ENCODE measurements around the gene ITGB6. TPM values are rescaled to one million over a fixed set of nuclear protein-coding genes. Genes with fewer than 3 reads are reported as not detected.
A peak's percentile ranks its signal among the peaks of the same experiment; 100 is the strongest.

The ITGB6 gene
- total and polyA plus RNA-seq, 2 of the 4 experiments (the other 2 are of a cell fraction), result under 0.01 TPM; not detected in 1

- DNase-seq, result peak; percentile 80
- Histone ChIP-seq H3K9ac (ENCODE audit: low read depth, low read length) (no peak overlapping the region), H3K4me3 (ENCODE audit: insufficient read depth, low read depth, low read length) (no peak overlapping the region), H4K8ac (ENCODE audit: low read depth in 2 of 2, low read length in 2 of 2) (no peak overlapping the region), H3K23ac (ENCODE audit: low read depth, low read length) (peak overlapping the region; percentile 54; the same call in 1 of the 2 replicates), H3K9me1 (ENCODE audit: insufficient read depth, low read length) (no peaks in the 10 kb centered on the region), H4K20me1 (ENCODE audit: insufficient read depth, low read length) (no peaks in the 10 kb centered on the region), H3K14ac (replicated peaks; ENCODE audit: low read depth, low read length) (no peak overlapping the region), H3K27me3 (ENCODE audit: control insufficient read depth, insufficient read depth, low read length) (peaks cover 2% of the 10 kb centered on the region; the same call in 1 of the 2 replicates), H2AK9ac (replicated peaks; ENCODE audit: low read depth, low read length, poor library complexity) (no peak overlapping the region), H3K27ac (ENCODE audit: insufficient read depth, low read length) (no peak overlapping the region), H3K9me3 (ENCODE audit: control insufficient read depth, insufficient read depth, low read length) (no peaks in the 10 kb centered on the region), H3K4me2 (ENCODE audit: low read depth, low read length) (no peak overlapping the region), H3K4ac (ENCODE audit: low read depth, low read length) (no peak overlapping the region), H4K91ac (ENCODE audit: insufficient read depth, low read depth, low read length) (no peak overlapping the region), H3K79me1 (ENCODE audit: low read depth in 1 of 2, low read length in 2 of 2) (no peaks in the 10 kb centered on the region), H2BK5ac (ENCODE audit: low read depth, low read length, poor library complexity, severe bottlenecking) (no peak overlapping the region), H2BK120ac (ENCODE audit: low read depth, low read length) (no peak overlapping the region), H2BK20ac (ENCODE audit: low read depth, low read length) (0 out of 2 replicates have a peak overlapping the region, but pooled peaks have one; percentile 54), H2BK15ac (ENCODE audit: low read depth, low read length) (no peak overlapping the region), H3K56ac (ENCODE audit: extremely low read depth, insufficient read depth, low read length) (no peak overlapping the region), H2AK5ac (ENCODE audit: low read depth, low read length) (0 out of 2 replicates have a peak overlapping the region, but pooled peaks have one; percentile 10), H3K18ac (ENCODE audit: low read depth, low read length) (no peak overlapping the region), H3K4me1 (ENCODE audit: control insufficient read depth, insufficient read depth, low read length) (no peaks in the 10 kb centered on the region), H3K36me3 (ENCODE audit: control insufficient read depth, insufficient read depth, low read length) (no peaks in the 10 kb centered on the region), H4K5ac (ENCODE audit: low read depth, low read length) (no peak overlapping the region), H2AFZ (replicated peaks; ENCODE audit: low read length, poor library complexity) (no peak overlapping the region)
- CTCF ChIA-PET, result interaction anchor here (0.5 to 1.8 kb wide), 24 partner anchors 9 to 954 kb away, joined by 3 to 8 read pairs (median 4); no protein-coding TSS in a partner anchor
- POLR2A ChIA-PET (ENCODE audit: unreplicated experiment), result interaction anchor here (0.7 kb wide), 1 partner anchor 1174 kb away, joined by 6 read pairs; no protein-coding TSS in a partner anchor
- peak; percentile 97 for ATAC-seq (ENCODE audit: low read depth)
- intact Hi-C loops (cut with micrococcal nuclease) (loop anchor here (1.0 to 10.0 kb wide), 8 partner anchors 101 to 952 kb away; partner anchors contain the start of gene RBMS1), in situ Hi-C loops (cut with MboI; ENCODE audit: low sequenced_read_pairs) (loop anchor here (5.0 to 10.0 kb wide), 2 partner anchors 142 to 875 kb away; no protein-coding TSS in a partner anchor), dilution Hi-C loops (cut with HindIII; ENCODE audit: low sequenced_read_pairs, unreplicated experiment) (no loop called here)
- no TSS peak for BruUV-seq (replicated peaks)
- no CpG with 5 or more reads among the region's 8 CpGs for WGBS, 2 experiments (ENCODE audit: extremely low coverage in 2 of 2, insufficient read length in 1 of 2)
- TF ChIP-seq POLR2A (IDR thresholded peaks at IDR 0.05; ENCODE audit: low read depth, low read length) (0 out of 2 replicates have a peak, but pooled peaks have one; percentile 35), SMC3 (IDR thresholded peaks at IDR 0.05; ENCODE audit: low read depth, low read length) (peak; percentile 95), RFX5 (IDR thresholded peaks at IDR 0.05; ENCODE audit: low read depth, low read length) (no peak), NFE2L2 (IDR thresholded peaks at IDR 0.05; ENCODE audit: low read depth, low read length) (no peak), BHLHE40 (IDR thresholded peaks at IDR 0.05; ENCODE audit: low read depth, low read length) (no peak), RAD21 (IDR thresholded peaks at IDR 0.05; ENCODE audit: low read length) (peak; percentile 99), MAZ (IDR thresholded peaks at IDR 0.05; ENCODE audit: borderline replicate concordance, low read depth, low read length) (0 out of 2 replicates have a peak, but pooled peaks have one; percentile 22), MXI1 (IDR thresholded peaks at IDR 0.05; ENCODE audit: borderline replicate concordance, low read depth, low read length) (no peak), MAFK (IDR thresholded peaks at IDR 0.05; ENCODE audit: low read depth, low read length) (peak; percentile 37; the same call in 1 of the 2 replicates)
- TF ChIP-seq, protein P1, sequence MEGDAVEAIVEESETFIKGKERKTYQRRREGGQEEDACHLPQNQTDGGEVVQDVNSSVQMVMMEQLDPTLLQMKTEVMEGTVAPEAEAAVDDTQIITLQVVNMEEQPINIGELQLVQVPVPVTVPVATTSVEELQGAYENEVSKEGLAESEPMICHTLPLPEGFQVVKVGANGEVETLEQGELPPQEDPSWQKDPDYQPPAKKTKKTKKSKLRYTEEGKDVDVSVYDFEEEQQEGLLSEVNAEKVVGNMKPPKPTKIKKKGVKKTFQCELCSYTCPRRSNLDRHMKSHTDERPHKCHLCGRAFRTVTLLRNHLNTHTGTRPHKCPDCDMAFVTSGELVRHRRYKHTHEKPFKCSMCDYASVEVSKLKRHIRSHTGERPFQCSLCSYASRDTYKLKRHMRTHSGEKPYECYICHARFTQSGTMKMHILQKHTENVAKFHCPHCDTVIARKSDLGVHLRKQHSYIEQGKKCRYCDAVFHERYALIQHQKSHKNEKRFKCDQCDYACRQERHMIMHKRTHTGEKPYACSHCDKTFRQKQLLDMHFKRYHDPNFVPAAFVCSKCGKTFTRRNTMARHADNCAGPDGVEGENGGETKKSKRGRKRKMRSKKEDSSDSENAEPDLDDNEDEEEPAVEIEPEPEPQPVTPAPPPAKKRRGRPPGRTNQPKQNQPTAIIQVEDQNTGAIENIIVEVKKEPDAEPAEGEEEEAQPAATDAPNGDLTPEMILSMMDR (conservative IDR thresholded peaks at IDR 0.05; ENCODE audit: low read depth, low read length), result peak; percentile 92
These were observed 90.0 kb downstream of the ITGB6 start for GRCh38 chr2:160109939-160110673.
